GM12878 (cell line): ENCODE measurements around the gene ABCA4. TPM values are rescaled to one million over a fixed set of nuclear protein-coding genes. Genes with fewer than 3 reads are reported as not detected.

Source experiments
- ATAC-seq: fragments of 200-7000 bp; cut with Tn5 transposase; 3 replicates; pipeline ENCODE4 v1.9.1; 2020; ENCODE audit warnings: mild to moderate bottlenecking, moderate library complexity
- BruUV-seq: library from RNA; stranded (reverse); fragments of 400-500 nt; replicated peaks from 2 replicates; lab custom pipeline; 2021; lab: Mats Ljungman, UMichigan
- CTCF ChIA-PET: fragments of 300-600 bp; sonication (Branson Sonifier 250); formaldehyde crosslinking; extraction: SDS; loops from one replicate; lab custom pipeline; 2021; ENCODE audit warnings: inconsistent platforms; lab: Yijun Ruan, JAX
- POLR2A ChIA-PET: fragments of 350-600 bp; formaldehyde crosslinking; extraction: SDS; loops from one replicate; lab custom pipeline; 2021; ENCODE audit warnings: inconsistent platforms; lab: Charles Lee
- RAD21 ChIA-PET: fragments of 300-600 bp; sonication (Branson Sonifier 250); formaldehyde crosslinking; loops from one replicate; lab custom pipeline; 2023; ENCODE audit warnings: antibody characterized with exemption; ENCODE audit not compliant: unreplicated experiment; lab: Charles Lee
- SMC1A ChIA-PET: fragments of 300-600 bp; sonication (Branson Sonifier 250); formaldehyde crosslinking; loops from one replicate; lab custom pipeline; 2023; ENCODE audit not compliant: unreplicated experiment, uncharacterized antibody; lab: Charles Lee
- DNase-seq: peaks from one replicate; pipeline ENCODE4 v3.0.0-alpha.2; 2011; ENCODE audit warnings: low read depth, low spot score
- FAIRE-seq: peaks from 3 replicates; lab custom pipeline; 2011; peaks lifted over from hg19 to GRCh38; lab: Jason Lieb, UNC
- H2AFZ ChIP-seq: 2 replicates; pipeline ENCODE4 v1.6.0; 2011; ENCODE audit warnings: low read depth, low read length, control low read depth; ENCODE audit not compliant: control insufficient read depth
- H3K27ac ChIP-seq: 2 replicates; pipeline ENCODE4 v1.5.1; 2011; ENCODE audit warnings: control low read depth; ENCODE audit not compliant: control insufficient read depth, insufficient read depth
- H3K27me3 ChIP-seq, 2 experiments: replicated peaks in 1 of 2; 2 replicates each; pipeline versions ENCODE4 v1.6.0 to v1.6.1; 2011; ENCODE audit warnings: low read length in 1 of 2; ENCODE audit not compliant: control insufficient read depth in 2 of 2, insufficient read depth in 2 of 2
- H3K36me3 ChIP-seq, 2 experiments: 2 replicates each; pipeline ENCODE4 v1.5.1; 2011; ENCODE audit warnings: low read length in 1 of 2; ENCODE audit not compliant: control insufficient read depth in 2 of 2, insufficient read depth in 2 of 2
- H3K4me1 ChIP-seq: 2 replicates; pipeline ENCODE4 v1.6.1; 2011; ENCODE audit warnings: mild to moderate bottlenecking, low read length, moderate library complexity, mixed read lengths; ENCODE audit not compliant: control insufficient read depth, insufficient read depth
- H3K4me2 ChIP-seq: 2 replicates; pipeline ENCODE4 v1.6.0; 2011; ENCODE audit warnings: control low read depth; ENCODE audit not compliant: control insufficient read depth, insufficient read depth
- H3K4me3 ChIP-seq: fragments of 200-600 bp; sonication (generic); 2 replicates; pipeline ENCODE4 v1.5.1; 2016
- H3K79me2 ChIP-seq: 2 replicates; pipeline ENCODE4 v1.6.0; 2011; ENCODE audit warnings: low read length; ENCODE audit not compliant: control insufficient read depth, insufficient read depth
- H3K9ac ChIP-seq: 2 replicates; pipeline ENCODE4 v1.8.0; 2011; ENCODE audit warnings: low read length, control low read depth, mixed read lengths; ENCODE audit not compliant: control insufficient read depth, insufficient read depth
- H3K9me3 ChIP-seq: replicated peaks from 3 replicates; pipeline ENCODE4 v1.5.1; 2011; ENCODE audit warnings: mild to moderate bottlenecking, low read length; ENCODE audit not compliant: control insufficient read depth, insufficient read depth
- H4K20me1 ChIP-seq: 2 replicates; pipeline ENCODE4 v1.6.0; 2011; ENCODE audit not compliant: control insufficient read depth, insufficient read depth
- ATF3 ChIP-seq: IDR thresholded peaks from 2 replicates; pipeline ENCODE4 v1.6.1; 2011; ENCODE audit warnings: low read depth, mild to moderate bottlenecking, low read length, moderate library complexity, borderline replicate concordance; ENCODE audit errors: extremely low read depth
- BRCA1 ChIP-seq: IDR thresholded peaks from 2 replicates; pipeline ENCODE4 v1.6.1; 2011; ENCODE audit warnings: low read depth, low read length, improper control_type of control experiment
- CHD1 ChIP-seq: IDR thresholded peaks from 2 replicates; pipeline ENCODE4 v1.6.1; 2012; ENCODE audit warnings: low read depth, low read length, improper control_type of control experiment
- CHD2 ChIP-seq: IDR thresholded peaks from 2 replicates; pipeline ENCODE4 v1.6.1; 2011; ENCODE audit warnings: low read depth, low read length, improper control_type of control experiment, borderline replicate concordance
- ESRRA ChIP-seq: IDR thresholded peaks from 2 replicates; pipeline ENCODE4 v1.6.1; 2012; ENCODE audit warnings: mild to moderate bottlenecking, low read length, improper control_type of control experiment
- FOXM1 ChIP-seq: IDR thresholded peaks from 2 replicates; pipeline ENCODE4 v1.6.1; 2012; ENCODE audit warnings: low read depth, mild to moderate bottlenecking, inconsistent platforms, low read length, moderate library complexity
- GABPA ChIP-seq: IDR thresholded peaks from 2 replicates; pipeline ENCODE4 v1.6.1; 2014; ENCODE audit warnings: antibody characterized with exemption, low read depth, mild to moderate bottlenecking, inconsistent platforms
- HSF1 ChIP-seq: fragments of 150-350 bp; IDR thresholded peaks from 2 replicates; pipeline ENCODE4 v1.6.1; 2014; ENCODE audit warnings: mild to moderate bottlenecking, low read depth, low read length
- KAT2A ChIP-seq: conservative IDR thresholded peaks from 2 replicates; pipeline ENCODE4 v1.6.1; 2011; ENCODE audit warnings: low read depth, low read length; ENCODE audit not compliant: control insufficient read depth
- KDM1A ChIP-seq: fragments of 200-600 bp; sonication (generic); IDR thresholded peaks from 2 replicates; pipeline ENCODE4 v1.6.1; 2016; ENCODE audit warnings: borderline replicate concordance
- KLF5 ChIP-seq: fragments of 450-650 bp; IDR thresholded peaks from 2 replicates; pipeline ENCODE4 v1.6.1; 2014; ENCODE audit warnings: mild to moderate bottlenecking; ENCODE audit not compliant: partially characterized antibody
- RFX5 ChIP-seq: IDR thresholded peaks from 2 replicates; pipeline ENCODE4 v1.6.1; 2011; ENCODE audit warnings: low read depth, low read length, improper control_type of control experiment
- TAF1 ChIP-seq: IDR thresholded peaks from 2 replicates; pipeline ENCODE4 v1.6.1; 2011; ENCODE audit warnings: mild to moderate bottlenecking, low read depth, low read length, borderline replicate concordance
- ZNF384 ChIP-seq: IDR thresholded peaks from 2 replicates; pipeline ENCODE4 v1.6.1; 2012; ENCODE audit warnings: low read depth, mild to moderate bottlenecking, low read length, improper control_type of control experiment, borderline replicate concordance
- ZSCAN29 ChIP-seq: fragments of 450-650 bp; IDR thresholded peaks from 2 replicates; pipeline ENCODE4 v1.6.1; 2017; ENCODE audit warnings: mild to moderate bottlenecking, moderate library complexity
- WGBS: methylation state at CpG from one replicate; pipeline ENCODE4 v1.1.6; 2016; ENCODE audit warnings: low lambda C conversion rate; ENCODE audit not compliant: insufficient replicate concordance, insufficient coverage; ENCODE audit errors: missing lambda C conversion rate; 5-methylcytosine and 5-hydroxymethylcytosine counted together
- in situ Hi-C: fragments of 300-500 bp; cut with MboI; formaldehyde crosslinking; loops from 9 replicates; pipeline ENCODE4 v1.14.3; 2018; ENCODE audit warnings: mixed read lengths
- intact Hi-C: fragments of 100-400 bp; cut with micrococcal nuclease; formaldehyde crosslinking; loops from one replicate; pipeline ENCODE4 v1.14.2; 2022; ENCODE audit not compliant: unreplicated experiment
- polyA plus RNA-seq, 11 experiments: library from polyadenylated mRNA; depleted of rRNA in 4 of 11; unstranded in 6 of 11; stranded (reverse) in 5 of 11; fragments of >200 nt; fragmentation: Nextera tagmentation in 4 of 11; fragmentation: Illumina TruSeq in 1 of 11; extraction: Ambion mirVana in 4 of 11; extraction: Trizol in 1 of 11; gene quantifications; 1 replicate in 1 of 11; 2 replicates in 10 of 11; pipeline versions ENCODE4 v1.2.1 to v1.2.3, GENCODE V29; 2011 to 2016; ENCODE audit warnings: inconsistent platforms in 2 of 11, missing spikeins in 2 of 11, low read depth in 1 of 11
- total RNA-seq, 4 experiments: library from RNA; depleted of rRNA in 3 of 4; stranded (reverse); fragments of >200 nt in 3 of 4; fragmentation: Illumina TruSeq in 1 of 4; extraction: Trizol in 1 of 4; gene quantifications; 2 replicates each; pipeline versions ENCODE4 v1.2.1 to v1.2.3, GENCODE V29; 2013 to 2021

ABCA4 gene
- total and polyA plus RNA-seq, 10 of the 15 experiments (the other 5 are each of a cell fraction or from before 2014, with no cell fraction given): 0.03 to 0.28 (median 0.11) TPM; not detected in 3

- Histone ChIP-seq H3K36me3 (no peaks in the 10 kb centered on the region), H3K9ac (no peak overlapping the region), H3K27ac (no peak overlapping the region), H4K20me1 (no peaks in the 10 kb centered on the region), H3K4me1 (no peaks in the 10 kb centered on the region), H3K79me2 (no peaks in the 10 kb centered on the region), H2AFZ (no peak overlapping the region), H3K27me3 (no peaks in the 10 kb centered on the region; a peak in 2 of 4 replicates), H3K4me2 (no peak overlapping the region), H3K9me3 (no peaks in the 10 kb centered on the region), H3K4me3 (no peak overlapping the region)
- no peak for TF ChIP-seq KLF5
- no peak for TF ChIP-seq RFX5
- TF ChIP-seq KDM1A: no peak
- no peak for TF ChIP-seq ZNF384
- no peak for TF ChIP-seq BRCA1
- no peak for TF ChIP-seq CHD2
- no peak for TF ChIP-seq KAT2A
- TF ChIP-seq FOXM1: no peak
- TF ChIP-seq TAF1: no peak
- no peak for TF ChIP-seq CHD1
- no peak for TF ChIP-seq ESRRA
- no peak for TF ChIP-seq HSF1
- no peak for TF ChIP-seq GABPA
- no peak for TF ChIP-seq ZSCAN29
- no peak for TF ChIP-seq ATF3
- ChIA-PET SMC1A (interaction anchor here (1.1 kb wide), 1 partner anchor 19 kb away, joined by 3 read pairs; no protein-coding TSS in a partner anchor), POLR2A (interaction anchor here (1.0 kb wide), 1 partner anchor 88 kb away, joined by 3 read pairs; no protein-coding TSS in a partner anchor), RAD21 (no interaction called here), CTCF (interaction anchor here (1.1 to 2.2 kb wide), 3 partner anchors 10 to 25 kb away, joined by 3 to 8 read pairs (median 4); no protein-coding TSS in a partner anchor)
- intact Hi-C loops (no loop called here), in situ Hi-C loops (no loop called here)
- whole genome bisulfite sequencing: 10% methylated on average over 6 of the region's 6 CpGs
- ATAC-seq: no peak
- no peak for FAIRE-seq
- BruUV-seq: no TSS peak
- no peak for DNase-seq
These were observed 109.0 kb downstream of the ABCA4 start for GRCh38 chr1:94011709-94012595.
